NT2/D1 (cell line): ENCODE measurements around the gene EP400.

Source experiments
- DNase-seq: peaks from one replicate; pipeline ENCODE4 v3.0.0-alpha.2; 2011; ENCODE audit warnings: low read depth, low spot score
- H3K27me3 ChIP-seq: 2 replicates; pipeline ENCODE4 v1.6.0; 2011; ENCODE audit warnings: mild to moderate bottlenecking; ENCODE audit not compliant: insufficient read length, insufficient read depth
- H3K36me3 ChIP-seq: 2 replicates; pipeline ENCODE4 v1.6.1; 2011; ENCODE audit warnings: mild to moderate bottlenecking, low read length, mixed read lengths; ENCODE audit not compliant: insufficient read depth, insufficient read length
- H3K4me1 ChIP-seq: 2 replicates; pipeline ENCODE4 v1.5.1; 2011; ENCODE audit not compliant: insufficient read depth, insufficient read length
- H3K4me3 ChIP-seq: 2 replicates; pipeline ENCODE4 v1.5.1; 2011; ENCODE audit warnings: low read depth; ENCODE audit not compliant: insufficient read length
- H3K9ac ChIP-seq: 2 replicates; pipeline ENCODE4 v1.6.0; 2011; ENCODE audit warnings: low read depth; ENCODE audit not compliant: insufficient read length
- H3K9me3 ChIP-seq: 2 replicates; pipeline ENCODE4 v1.5.1; 2011; ENCODE audit warnings: mild to moderate bottlenecking, low read length; ENCODE audit not compliant: insufficient read depth
- SUZ12 ChIP-seq: IDR thresholded peaks from 2 replicates; pipeline ENCODE4 v1.6.1; 2011; ENCODE audit not compliant: insufficient read length, insufficient read depth; ENCODE audit errors: extremely low read depth
- YY1 ChIP-seq: IDR thresholded peaks from 2 replicates; pipeline ENCODE4 v1.6.1; 2011; ENCODE audit not compliant: insufficient read length, insufficient read depth
- ZNF274 ChIP-seq: IDR thresholded peaks from 2 replicates; pipeline ENCODE4 v1.6.1; 2011; ENCODE audit warnings: mild to moderate bottlenecking, low read depth, low read length

The EP400 gene

GRCh38 chr12:132109741-132110140, 160.0 kb downstream of the EP400 start:
- no peak overlapping the region for H3K4me3 ChIP-seq
- peaks cover 4% of the 10 kb centered on the region for H3K4me1 ChIP-seq
- no peak overlapping the region for H3K9ac ChIP-seq
- TF ChIP-seq ZNF274 (no peak), YY1 (no peak), SUZ12 (no peak)
- H3K9me3 ChIP-seq: no peaks in the 10 kb centered on the region
- H3K27me3 ChIP-seq: no peaks in the 10 kb centered on the region
- DNase-seq: no peak
- peaks cover 55% of the 10 kb centered on the region for H3K36me3 ChIP-seq

GRCh38 chr12:132110677-132111076, 160.9 kb downstream of the EP400 start:
- Histone ChIP-seq H3K4me1 (peaks cover 4% of the 10 kb centered on the region), H3K4me3 (no peak overlapping the region), H3K9ac (no peak overlapping the region), H3K27me3 (no peaks in the 10 kb centered on the region), H3K36me3 (peaks cover 58% of the 10 kb centered on the region), H3K9me3 (no peaks in the 10 kb centered on the region)
- TF ChIP-seq YY1 (no peak), ZNF274 (no peak), SUZ12 (no peak)
- no peak for DNase-seq

DNA sequence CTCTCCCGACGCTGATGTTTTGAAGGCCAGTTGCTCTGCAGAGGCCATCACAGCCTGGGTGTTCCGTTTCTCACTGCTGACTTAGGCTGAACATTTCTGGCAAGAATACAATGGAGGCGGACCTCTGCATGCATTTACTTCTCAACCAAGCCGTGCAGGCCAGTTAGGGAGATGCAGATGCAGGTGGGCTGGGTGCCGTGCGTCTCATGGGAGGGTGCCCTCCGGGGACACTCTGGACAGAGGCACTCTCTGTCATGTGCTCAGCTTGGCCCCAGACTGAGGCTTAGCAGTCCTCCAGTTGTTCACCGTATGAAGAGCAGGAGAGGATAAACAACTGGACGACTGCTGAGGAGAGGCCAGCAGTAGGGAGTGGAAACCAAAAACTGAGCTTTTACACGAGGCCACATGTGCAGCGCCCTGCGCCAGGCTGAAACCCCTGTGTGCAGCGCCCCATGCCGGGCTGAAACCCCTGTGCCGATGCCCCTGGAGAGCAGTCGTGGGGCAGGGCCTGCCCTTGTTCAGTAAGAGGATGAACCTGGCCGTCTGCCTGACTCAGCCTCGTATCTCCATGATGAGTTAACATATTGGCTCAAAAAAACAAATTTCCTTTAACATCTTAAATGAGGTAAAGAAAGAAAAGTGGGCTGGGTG, 162.0 kb downstream of the EP400 start:
- no peak for TF ChIP-seq ZNF274
- peaks cover 66% of the 10 kb centered on the region for H3K36me3 ChIP-seq
- H3K27me3 ChIP-seq: no peaks in the 10 kb centered on the region
- H3K9ac ChIP-seq: peak overlapping the region; percentile 24
- H3K4me1 ChIP-seq: peaks cover 4% of the 10 kb centered on the region
- DNase-seq: no peak
- no peaks in the 10 kb centered on the region for H3K9me3 ChIP-seq
- no peak overlapping the region for H3K4me3 ChIP-seq

DNA sequence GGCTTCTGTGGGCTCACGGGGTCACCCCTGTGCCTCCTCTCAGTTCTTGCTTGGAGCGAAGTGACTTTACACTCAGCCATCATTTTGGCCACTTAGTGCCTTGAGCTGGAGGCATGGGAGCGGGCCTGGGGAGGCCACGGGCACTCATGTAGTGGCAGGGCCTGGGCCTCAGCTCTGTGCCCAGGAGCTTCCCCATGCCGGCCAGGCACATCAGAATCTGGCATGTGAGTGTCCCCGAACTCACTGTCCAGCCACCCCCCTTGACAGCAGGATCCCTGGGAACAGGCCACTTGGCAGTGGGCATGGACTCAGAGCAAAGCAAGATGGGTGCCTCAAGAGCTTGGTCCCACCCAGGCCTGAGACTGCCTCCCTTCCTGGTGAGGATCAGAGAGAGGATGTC, 164.9 kb downstream of the EP400 start:
- Histone ChIP-seq H3K4me1 (no peaks in the 10 kb centered on the region), H3K27me3 (no peaks in the 10 kb centered on the region), H3K36me3 (peaks cover 72% of the 10 kb centered on the region), H3K9ac (no peak overlapping the region), H3K9me3 (no peaks in the 10 kb centered on the region), H3K4me3 (no peak overlapping the region)
- DNase-seq: no peak
- TF ChIP-seq SUZ12 (no peak), YY1 (no peak), ZNF274 (no peak)

DNA sequence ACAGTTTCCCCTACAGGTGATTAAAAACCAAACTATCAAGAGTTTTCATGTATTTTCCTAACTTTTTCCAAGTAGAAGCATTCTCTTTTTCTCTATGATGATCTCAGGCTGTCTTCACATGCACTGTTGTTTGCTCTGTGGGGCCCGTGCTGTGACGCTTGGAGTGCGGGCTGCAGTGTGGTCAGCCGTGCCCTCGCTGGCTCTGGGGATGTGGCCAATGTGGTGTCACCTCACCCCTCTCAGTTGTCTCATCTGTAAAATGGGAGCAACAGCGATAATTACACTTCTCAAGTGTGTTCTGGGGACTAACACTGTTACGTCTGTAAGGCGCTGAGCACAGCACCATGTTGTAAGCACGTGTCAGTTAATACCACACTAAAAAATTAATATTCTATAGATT, 165.8 kb downstream of the EP400 start:
- peaks cover 72% of the 10 kb centered on the region for H3K36me3 ChIP-seq

DNA sequence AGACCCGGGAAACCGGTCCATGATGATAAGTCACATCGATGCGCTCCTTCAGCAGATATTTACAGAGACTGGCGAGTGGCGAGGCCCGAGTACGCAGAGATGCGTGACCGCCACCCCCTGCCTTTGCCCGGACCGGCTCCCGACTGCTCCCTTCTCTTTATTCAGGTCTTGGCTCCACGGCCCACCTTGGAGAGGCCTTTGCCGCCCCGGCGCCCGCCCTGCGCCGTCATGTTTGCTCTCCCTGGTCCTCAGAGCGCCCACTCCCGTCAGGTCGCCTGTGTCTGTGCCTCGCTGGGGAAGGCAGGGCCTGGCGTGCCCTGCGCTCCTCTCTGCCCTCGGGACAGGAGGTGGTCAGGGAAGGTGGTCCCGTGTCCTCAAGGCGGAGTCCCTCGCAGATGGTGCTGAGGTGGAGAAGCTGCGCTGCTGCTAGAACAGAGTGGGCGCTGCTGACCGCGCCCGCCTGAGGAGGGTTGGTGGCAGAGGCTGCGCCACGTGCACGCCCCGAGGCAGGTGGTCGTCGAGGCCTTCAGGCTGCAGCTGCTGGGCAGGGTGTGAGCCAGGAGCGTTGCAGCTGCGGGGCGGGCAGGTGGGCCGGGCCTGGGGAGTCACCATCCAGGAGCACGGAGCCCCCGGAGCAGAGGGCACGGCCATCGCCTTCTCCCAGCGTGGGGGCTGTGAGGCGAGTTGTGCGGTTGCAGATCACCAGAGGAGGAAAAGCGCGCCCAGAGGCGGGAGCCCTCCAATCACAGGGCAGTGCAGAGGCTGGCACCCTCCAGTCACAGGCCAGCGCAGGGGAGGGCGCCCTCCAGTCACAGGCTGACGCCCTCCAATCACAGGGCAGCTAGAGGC, 167.2 kb downstream of the EP400 start:
- DNase-seq: no peak
- H3K36me3 ChIP-seq: peaks cover 71% of the 10 kb centered on the region
- no peaks in the 10 kb centered on the region for H3K4me1 ChIP-seq
- H3K9me3 ChIP-seq: no peaks in the 10 kb centered on the region
- no peak overlapping the region for H3K4me3 ChIP-seq
- TF ChIP-seq YY1: no peak
- no peak for TF ChIP-seq SUZ12
- TF ChIP-seq ZNF274: no peak
- no peak overlapping the region for H3K9ac ChIP-seq
- H3K27me3 ChIP-seq: no peaks in the 10 kb centered on the region

More for the DNA sequence above, 165.8 kb downstream of the EP400 start:
- Histone ChIP-seq H3K27me3 (no peaks in the 10 kb centered on the region), H3K4me3 (no peak overlapping the region), H3K9me3 (no peaks in the 10 kb centered on the region), H3K4me1 (no peaks in the 10 kb centered on the region), H3K9ac (no peak overlapping the region)
- TF ChIP-seq YY1 (no peak), ZNF274 (no peak), SUZ12 (no peak)
- no peak for DNase-seq

DNA sequence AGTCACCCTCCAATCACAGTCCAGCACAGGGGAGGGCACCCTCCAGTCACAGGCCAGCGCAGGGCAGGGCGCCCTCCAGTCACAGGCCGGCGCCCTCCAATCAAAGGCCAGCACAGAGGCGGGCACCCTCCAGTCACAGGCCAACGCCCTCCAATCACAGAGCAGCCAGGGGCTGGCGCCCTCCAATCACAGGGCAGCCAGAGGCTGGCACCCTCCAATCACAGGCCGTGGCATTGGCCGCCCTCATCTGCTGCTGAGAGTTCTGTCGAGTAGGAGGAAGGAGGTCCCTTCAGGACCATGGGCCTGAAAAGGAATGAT, 167.8 kb downstream of the EP400 start:
- no peak overlapping the region for H3K4me3 ChIP-seq
- no peak for DNase-seq
- no peak for TF ChIP-seq YY1
- no peak for TF ChIP-seq ZNF274
- no peak for TF ChIP-seq SUZ12
- H3K9me3 ChIP-seq: no peaks in the 10 kb centered on the region
- H3K27me3 ChIP-seq: no peaks in the 10 kb centered on the region
- H3K9ac ChIP-seq: no peak overlapping the region
- H3K4me1 ChIP-seq: no peaks in the 10 kb centered on the region
- peaks cover 74% of the 10 kb centered on the region for H3K36me3 ChIP-seq
